Measurements from ENCODE around the gene PLCB4.
"Not testable (repeated sequence)": the region's sequence is repeated elsewhere in the genome, so short reads cannot be mapped to it uniquely, and the experiment has no call there.

The PLCB4 gene

GRCh38 chr20:9149796-9150195 lies 80.9 kb downstream of the PLCB4 start:
- no peak for DNase-seq (ENCODE audit: low read depth)
- H3K4me3 ChIP-seq (ENCODE audit: low read depth, low read length) = no peak overlapping the region
- no peak for TF ChIP-seq CTCF (conservative IDR thresholded peaks at IDR 0.05; ENCODE audit: low read depth, low read length)

GRCh38 chr20:9150679-9151078 lies 81.8 kb downstream of the PLCB4 start:
- DNase-seq (ENCODE audit: low read depth) = no peak
- TF ChIP-seq CTCF (conservative IDR thresholded peaks at IDR 0.05; ENCODE audit: low read depth, low read length) = no peak
- no peak overlapping the region for H3K4me3 ChIP-seq (ENCODE audit: low read depth, low read length)

GRCh38 chr20:9152139-9152538 lies 83.3 kb downstream of the PLCB4 start:
- not testable (repeated sequence) for DNase-seq (ENCODE audit: low read depth); H3K4me3 ChIP-seq (ENCODE audit: low read depth, low read length)

GRCh38 chr20:9154464-9155024 lies 85.7 kb downstream of the PLCB4 start:
- no peak for DNase-seq (ENCODE audit: low read depth)
- TF ChIP-seq CTCF (conservative IDR thresholded peaks at IDR 0.05; ENCODE audit: low read depth, low read length) = no peak

GRCh38 chr20:9156529-9157280 lies 87.8 kb downstream of the PLCB4 start:
- no peak for TF ChIP-seq CTCF (conservative IDR thresholded peaks at IDR 0.05; ENCODE audit: low read depth, low read length)
- H3K4me3 ChIP-seq (ENCODE audit: low read depth, low read length) = no peak overlapping the region
- peak; percentile 11 for DNase-seq (ENCODE audit: low read depth)

More at GRCh38 chr20:9154464-9155024, 85.7 kb downstream of the PLCB4 start:
- H3K4me3 ChIP-seq (ENCODE audit: low read depth, low read length) = no peak overlapping the region

GRCh38 chr20:9160331-9160730 lies 91.4 kb downstream of the PLCB4 start:
- H3K4me3 ChIP-seq (ENCODE audit: low read depth, low read length) = no peak overlapping the region
- TF ChIP-seq CTCF (conservative IDR thresholded peaks at IDR 0.05; ENCODE audit: low read depth, low read length) = no peak
- no peak for DNase-seq (ENCODE audit: low read depth)

GRCh38 chr20:9160757-9161156 lies 91.9 kb downstream of the PLCB4 start:
- DNase-seq (ENCODE audit: low read depth) = no peak
- no peak overlapping the region for H3K4me3 ChIP-seq (ENCODE audit: low read depth, low read length)
- no peak for TF ChIP-seq CTCF (conservative IDR thresholded peaks at IDR 0.05; ENCODE audit: low read depth, low read length)

All from choroid plexus epithelial cell (primary cell).